GDM1 (cell line): Measurements from ENCODE around the gene TBC1D8.
"Not testable (repeated sequence)": the region's sequence is repeated elsewhere in the genome, so short reads cannot be mapped to it uniquely, and the experiment has no call there.

Experiments used
- DNase-seq: peaks from one replicate; lab custom pipeline; 2025; lab: John Stamatoyannopoulos, UW

TBC1D8 gene

DNA sequence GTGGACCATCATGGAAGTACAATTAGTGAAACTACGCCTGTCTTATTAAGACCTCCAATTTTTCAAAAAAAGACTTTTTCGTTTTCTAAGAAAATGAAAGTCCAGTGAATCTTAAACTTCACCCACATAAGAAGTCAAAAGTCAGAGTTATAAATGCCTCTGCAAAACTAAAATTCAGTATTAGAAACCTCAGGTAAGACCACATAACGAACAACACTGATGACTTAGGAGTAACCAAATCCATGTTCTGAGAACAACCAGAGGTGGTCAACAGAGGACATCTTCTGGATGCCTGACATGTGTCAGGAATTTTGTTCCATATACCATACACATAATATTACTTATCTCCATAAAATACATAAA, 86.7 kb downstream of the TBC1D8 start:
- DNase-seq, result no peak

DNA sequence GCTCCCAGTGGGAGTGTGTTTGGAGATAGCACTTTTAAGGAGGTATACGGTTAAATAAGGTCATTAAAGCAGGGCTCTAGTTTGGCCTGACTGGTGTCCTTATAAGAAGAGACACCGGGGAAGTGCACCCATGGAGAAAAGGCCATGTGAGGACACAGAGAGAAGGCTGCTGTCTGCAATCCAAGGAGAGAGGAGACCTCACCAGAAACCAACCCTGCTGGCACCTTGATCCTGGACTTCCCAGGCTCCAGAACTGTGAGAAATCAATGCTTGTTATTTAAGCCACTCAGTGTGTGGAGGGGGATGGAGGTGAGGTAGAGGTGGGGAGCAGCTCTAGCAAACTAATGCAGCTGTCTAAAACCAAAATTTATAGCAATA, 87.1 kb downstream of the TBC1D8 start:
- no peak for DNase-seq

- DNase-seq, result no peak
Measured at GRCh38 chr2:101063352-101064124, 87.6 kb downstream of the TBC1D8 start.

DNA sequence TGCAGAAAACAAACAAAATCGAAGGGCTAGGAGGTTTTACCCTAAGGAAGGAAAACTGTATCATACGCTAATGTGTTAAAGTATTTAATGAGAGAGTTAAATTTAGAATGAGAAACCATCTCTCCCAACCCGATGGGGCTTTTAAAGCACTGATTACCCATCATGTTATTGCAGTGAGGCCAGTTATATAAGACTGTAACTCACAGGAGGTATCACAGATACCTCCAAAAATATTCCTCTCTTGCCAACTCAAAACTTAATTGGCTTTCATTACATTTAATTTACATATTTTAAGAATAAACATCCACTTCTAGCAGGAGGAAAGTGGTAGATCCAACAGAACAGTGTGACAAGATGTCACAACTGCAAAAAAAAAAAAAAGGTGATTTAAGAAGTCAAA, 92.8 kb downstream of the TBC1D8 start:
- no peak for DNase-seq

DNA sequence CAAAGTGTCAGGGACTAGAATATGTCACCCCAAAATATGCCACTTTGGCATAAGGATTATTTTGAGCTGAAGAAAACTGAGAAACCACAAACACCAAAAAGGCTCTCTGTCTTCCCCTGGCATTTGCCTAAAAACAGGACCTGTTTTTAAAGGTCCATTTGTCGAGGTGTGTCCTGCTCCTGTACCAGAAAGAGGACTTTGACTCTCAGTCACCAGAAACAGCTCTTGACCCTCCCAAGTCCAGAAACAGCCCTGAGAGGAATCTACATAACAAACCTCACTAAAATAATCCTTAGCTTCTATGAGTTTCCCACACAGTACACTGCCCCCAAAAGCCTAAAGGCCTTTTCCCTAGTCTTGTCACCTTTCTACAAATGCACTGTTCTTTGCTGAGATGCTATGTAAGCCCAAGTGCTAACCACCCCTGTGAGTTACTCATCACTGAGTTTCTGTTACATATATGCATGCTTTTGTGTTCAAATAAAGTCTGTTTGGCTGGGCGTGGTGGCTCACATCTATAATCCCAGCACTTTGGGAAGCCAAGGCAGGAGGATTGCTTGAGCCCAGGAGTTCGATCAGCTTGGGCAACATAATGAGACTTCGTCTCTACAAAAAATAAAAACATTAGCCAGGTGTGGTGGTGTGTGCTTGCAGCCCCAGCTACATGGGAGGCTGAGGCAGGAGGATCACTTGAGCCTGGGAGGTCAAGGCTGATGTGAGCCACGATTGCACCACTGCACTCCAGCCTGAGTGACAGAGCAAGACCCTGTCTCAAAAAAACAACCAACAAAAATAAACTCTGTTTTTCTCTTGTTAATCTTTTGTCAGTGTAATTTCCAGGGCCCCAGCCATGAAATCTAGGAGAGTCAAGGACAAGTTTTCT, 93.9 kb downstream of the TBC1D8 start:
- no peak for DNase-seq

DNA sequence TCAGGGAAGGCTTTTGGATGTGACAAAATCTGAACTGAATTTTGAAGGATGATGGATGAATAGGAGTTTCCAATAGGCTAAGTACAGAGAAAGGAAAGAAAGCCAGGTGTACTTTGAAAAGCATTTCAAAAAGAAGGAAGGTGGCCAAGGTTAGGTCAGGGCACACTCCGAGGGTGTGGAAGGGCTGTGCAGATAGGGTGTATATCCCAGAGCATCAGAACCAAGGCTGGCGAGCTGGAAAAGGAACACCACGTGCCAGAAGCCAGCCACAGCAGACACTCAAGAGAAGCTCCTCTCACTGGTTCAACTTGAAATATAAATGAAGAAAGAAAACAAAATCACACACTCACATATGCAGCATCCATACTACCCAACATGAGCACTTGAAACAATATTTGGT, 98.1 kb downstream of the TBC1D8 start:
- DNase-seq, result no peak

GRCh38 chr2:101052147-101052546, 99.0 kb downstream of the TBC1D8 start:
- no peak for DNase-seq

GRCh38 chr2:101050886-101051285, 100.3 kb downstream of the TBC1D8 start:
- not testable (repeated sequence) for DNase-seq

- DNase-seq, result no peak
Measured at GRCh38 chr2:101048756-101049155, 102.4 kb downstream of the TBC1D8 start.

DNA sequence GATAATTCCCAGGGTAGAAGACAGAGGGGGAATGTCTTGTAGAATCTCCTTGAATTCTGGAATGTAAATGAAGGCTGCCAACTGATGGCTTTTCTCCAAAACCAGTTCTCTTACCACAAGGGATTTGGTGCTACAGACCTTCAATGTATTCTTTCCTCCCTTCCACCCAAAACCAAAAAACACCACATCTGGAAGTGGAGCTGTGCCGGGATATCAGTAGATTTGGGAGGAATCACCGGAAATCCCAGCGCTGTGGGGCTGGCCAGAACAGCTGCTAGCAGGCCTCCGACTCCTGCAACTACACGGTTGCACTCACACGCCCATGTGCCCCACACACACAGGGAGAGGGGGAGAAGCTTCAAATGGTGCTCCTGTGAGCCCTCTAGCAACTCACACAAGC, 103.4 kb downstream of the TBC1D8 start:
- no peak for DNase-seq

DNA sequence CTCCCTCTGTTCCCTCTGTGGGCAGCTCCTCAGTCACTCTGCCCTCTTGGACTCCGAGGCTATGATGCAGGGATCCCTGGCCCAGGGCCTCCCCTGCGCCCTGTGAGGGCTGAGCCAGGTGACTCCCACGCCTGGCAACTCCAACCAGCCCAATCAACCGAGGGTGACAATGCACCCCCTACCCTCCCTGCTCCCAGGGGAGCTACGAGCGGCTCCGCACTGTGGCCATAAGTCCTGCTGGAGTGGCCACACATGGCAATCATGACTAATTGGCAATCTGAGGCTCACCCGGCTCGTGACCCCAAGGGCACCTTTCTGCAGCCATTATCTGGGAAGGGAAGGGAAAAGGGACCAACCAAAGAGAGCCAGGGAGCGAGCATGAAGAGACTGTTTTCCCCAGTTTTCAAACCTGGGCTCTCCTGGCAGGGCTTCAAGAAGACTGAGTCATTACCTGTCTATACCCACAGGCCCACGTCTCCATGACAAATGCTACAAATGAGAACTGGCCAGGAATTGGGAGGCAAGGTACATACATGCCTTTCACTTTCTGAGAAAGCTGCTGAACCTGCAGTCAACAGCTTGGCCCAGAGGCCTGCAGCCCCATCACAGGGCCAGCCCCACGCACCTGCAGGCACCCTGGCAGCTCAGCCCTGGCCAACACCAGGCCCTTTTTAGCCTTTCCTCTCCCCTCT, 104.0 kb downstream of the TBC1D8 start:
- DNase-seq, result no peak

GRCh38 chr2:101045330-101045729, 105.9 kb downstream of the TBC1D8 start:
- DNase-seq, result no peak

DNA sequence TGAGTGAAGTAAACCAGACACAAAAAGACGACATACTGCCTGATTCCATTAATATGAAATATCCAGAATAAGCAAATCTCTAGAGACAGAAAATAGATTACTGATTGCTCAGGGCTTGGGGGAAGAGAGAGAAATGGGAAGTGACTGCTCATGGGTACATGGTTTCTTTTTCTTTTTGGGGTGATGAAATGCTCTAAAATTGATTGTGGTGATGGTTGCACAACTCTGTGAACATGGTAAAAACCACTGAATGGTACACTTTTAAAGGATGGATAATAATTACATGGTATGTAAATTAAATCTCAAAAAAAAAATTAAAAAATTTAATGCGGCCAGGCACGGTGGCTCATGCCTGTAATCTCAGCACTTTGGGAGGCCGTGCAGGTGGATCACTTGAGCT, 109.8 kb downstream of the TBC1D8 start:
- DNase-seq, result no peak

DNA sequence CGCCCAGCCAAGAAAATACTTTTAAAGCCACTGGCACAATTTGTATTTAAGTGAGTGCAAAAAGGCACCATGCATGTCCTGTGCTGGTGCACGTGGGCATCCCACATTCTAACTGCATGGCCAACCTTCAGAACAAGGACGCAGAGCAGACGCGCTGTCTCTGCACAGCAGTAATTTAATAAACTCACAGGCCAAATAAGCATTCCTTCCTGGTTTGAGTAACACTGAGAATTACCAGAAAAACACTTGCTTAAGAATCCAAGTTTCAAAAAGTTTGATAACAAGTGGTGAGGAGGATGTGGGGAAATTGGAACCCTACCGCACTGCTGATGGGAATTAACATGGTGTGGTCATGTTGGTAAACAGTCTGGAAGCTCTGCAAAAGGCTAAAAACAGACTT, 110.4 kb downstream of the TBC1D8 start:
- DNase-seq, result no peak

GRCh38 chr2:101040072-101040471, 111.1 kb downstream of the TBC1D8 start:
- no peak for DNase-seq

GRCh38 chr2:101038455-101039255, 112.5 kb downstream of the TBC1D8 start:
- DNase-seq, result no peak

DNA sequence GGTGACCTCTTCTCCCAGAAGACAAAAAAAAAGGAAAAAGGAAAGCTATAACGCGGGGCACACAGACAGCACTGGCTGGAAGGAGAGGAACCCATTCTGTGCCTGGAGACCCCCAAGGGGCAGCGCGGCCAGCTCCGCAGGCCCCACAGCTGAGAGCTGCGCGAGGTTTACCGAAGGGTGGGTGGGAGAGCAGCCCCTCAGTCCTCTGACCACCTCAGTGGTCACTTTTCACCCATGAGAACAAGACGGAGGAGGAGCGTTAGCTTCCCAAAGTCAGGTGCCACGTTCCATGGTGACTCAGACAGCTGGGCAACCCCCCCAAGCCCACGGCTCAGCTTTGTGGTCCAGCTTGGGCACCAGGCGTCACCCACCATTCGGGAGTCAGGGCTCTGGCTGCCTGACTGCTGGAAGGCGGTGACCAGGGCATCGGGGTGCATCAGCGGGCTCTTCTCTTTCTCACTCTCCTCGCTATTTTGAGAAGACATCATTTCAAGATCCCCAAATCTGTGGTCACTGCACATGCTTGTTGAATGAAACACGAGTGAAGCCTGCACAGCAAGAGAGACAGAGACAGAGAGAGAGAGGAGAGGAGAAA, 113.9 kb downstream of the TBC1D8 start:
- DNase-seq, result no peak

DNA sequence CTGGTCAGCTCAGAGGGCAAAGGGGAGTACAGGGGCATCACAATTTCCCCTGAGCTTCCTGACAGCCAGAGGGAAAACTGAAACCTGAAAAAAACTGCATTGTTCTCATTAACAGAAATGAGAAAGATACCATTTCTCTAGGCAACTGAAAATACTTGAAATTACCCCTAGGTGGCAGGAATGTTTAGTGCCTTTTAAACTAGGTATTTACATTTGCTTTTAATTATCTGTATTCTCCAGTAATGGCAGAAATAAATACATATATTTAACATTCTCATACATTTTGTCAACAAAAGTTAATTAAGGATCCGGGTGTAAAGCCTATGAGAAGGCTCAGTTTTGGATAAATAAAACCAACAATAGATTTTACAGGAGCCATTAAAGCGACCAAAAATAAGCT, 114.6 kb downstream of the TBC1D8 start:
- no peak for DNase-seq

- no peak for DNase-seq
Measured at GRCh38 chr2:101032084-101032776, 119.0 kb downstream of the TBC1D8 start.

- no peak for DNase-seq
Measured at GRCh38 chr2:101030866-101031554, 120.2 kb downstream of the TBC1D8 start.
